ENCODE data around the gene DUSP16.

Gene DUSP16

GRCh38 chr12:12442548-12443071 lies 120.1 kb downstream of the DUSP16 start:
- DNase-seq (ENCODE audit: low spot score) = no peak

DNA sequence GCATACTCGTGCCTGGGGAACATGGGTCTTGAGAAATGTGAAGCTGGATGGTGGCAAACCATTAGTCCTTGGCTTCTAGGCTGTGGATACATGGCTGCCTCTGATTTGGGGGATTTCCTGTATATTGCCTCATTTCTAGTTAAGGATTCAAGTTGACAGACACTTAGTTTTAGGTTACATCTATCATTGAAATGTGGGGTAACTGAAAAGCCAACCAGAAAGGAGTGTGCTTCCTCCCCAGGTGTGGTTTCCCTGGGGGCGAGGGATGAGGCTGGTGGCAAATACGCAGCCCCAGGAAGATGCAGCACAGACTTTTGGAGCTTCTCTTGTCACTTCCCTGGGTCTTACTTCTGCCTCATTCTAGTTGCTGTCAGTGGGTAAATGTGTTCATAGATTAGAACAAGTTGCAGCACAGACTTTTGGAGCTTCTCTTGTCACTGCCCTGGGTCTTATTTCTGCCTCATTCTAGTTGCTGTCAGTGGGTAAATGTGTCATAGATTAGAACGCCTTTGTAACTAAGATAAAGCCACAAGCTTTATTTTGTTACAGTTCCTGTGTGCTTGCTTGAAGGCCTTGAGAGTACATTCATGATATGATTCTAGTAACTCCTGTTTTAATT lies 120.7 kb downstream of the DUSP16 start:
- no peak for DNase-seq (ENCODE audit: low spot score)

GRCh38 chr12:12441429-12441807 lies 121.2 kb downstream of the DUSP16 start:
- no peak for DNase-seq (ENCODE audit: low spot score)

DNA sequence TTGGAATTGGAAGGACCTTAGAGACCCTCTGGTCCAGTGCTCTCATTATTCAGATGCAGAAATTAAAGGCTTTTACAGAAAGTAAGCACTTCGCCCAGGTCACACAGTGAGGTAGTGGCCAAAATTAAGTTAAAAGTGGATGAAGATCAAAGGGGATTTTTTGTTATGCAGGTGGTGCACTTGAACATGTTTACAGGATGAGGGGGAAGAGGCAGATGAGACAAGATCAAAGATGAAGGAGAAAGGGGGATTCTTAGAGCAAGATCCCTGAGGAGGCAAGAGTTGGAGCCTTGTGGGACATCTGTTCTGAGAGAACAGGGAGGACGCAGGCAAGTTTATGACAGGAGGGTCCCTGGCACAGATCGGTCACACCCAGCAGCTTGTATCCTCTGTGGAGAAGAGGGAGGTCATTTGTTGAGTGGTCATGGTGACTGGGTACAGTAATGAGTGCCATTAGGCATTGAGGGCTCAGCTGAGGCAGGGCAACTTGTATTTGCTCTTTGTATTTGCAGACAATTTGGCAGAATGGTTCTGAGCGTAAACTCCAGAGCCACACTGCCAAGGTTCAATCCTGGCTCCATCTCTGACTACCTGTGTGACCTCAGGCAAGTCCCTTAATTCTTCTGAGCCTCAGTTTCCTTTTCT lies 121.8 kb downstream of the DUSP16 start:
- DNase-seq (ENCODE audit: low spot score) = no peak

GRCh38 chr12:12439636-12440035 lies 123.0 kb downstream of the DUSP16 start:
- no peak for DNase-seq (ENCODE audit: low spot score)

DNA sequence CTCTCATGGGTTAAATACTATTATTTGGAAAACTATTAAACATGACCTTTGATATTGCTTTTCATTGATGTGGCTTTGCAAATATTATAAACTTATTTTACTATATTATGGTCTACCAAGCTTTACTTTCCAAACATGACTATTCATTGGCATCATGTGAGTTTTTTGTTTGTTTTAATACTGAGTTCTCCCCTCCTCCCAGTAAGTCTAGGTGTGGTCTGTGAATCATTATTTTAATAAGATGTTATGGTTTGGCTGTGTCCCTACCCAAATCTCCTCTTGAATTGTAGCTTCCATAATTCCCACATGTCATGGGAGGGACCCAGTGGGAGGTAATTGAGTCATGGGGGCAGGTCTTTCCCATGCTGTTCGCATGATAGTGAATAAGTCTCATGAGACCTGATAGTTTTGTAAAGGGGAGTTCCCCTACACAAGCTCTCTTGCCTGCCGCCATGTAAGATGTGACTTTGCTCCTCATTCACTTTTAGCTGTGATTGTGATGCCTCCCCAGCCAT lies 125.8 kb downstream of the DUSP16 start:
- no peak for DNase-seq (ENCODE audit: low spot score)

DNA sequence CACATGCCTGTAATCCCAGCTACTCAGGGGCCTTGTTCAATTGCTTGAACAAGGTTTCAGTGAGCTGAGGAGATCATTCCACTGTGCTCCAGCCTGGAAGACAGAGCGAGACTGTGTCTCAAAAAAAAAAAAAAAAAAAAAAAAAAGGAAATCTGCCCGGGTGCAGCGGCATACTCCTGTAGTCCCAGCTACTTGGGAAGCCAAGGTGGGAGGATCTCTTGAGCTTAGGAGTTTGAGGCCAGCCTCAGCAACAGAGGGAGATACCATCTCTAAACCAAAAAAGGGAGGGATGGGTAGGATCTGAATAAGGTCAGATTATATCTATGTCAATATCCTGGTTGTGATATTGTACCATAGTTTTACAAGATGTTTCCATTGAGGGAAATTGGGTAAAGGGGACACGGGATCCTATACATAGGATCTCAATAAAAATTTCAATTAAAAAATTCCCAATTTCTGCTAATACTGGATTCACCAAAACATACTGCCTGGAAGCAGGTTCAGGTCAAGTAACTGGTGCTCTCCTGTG lies 129.4 kb downstream of the DUSP16 start:
- DNase-seq (ENCODE audit: low spot score) = no peak

DNA sequence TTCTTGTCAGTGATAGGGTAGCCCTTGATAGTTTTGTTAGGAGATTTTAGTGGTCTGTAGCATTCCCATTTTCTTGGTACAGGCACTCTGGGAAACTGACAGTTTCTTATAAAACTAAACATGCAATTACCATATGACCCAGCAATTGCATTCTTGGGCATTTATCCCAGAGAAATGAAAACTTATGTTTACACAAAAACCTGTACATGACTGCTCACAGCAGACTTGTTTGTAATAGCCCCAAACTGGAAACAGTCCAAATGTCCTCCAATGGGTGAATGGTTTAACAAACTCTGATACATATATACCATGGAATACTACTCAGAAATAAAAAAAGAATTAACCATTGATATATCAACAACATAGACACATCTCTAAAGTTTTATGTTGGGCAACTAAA lies 130.3 kb downstream of the DUSP16 start:
- no peak for DNase-seq (ENCODE audit: low spot score)

- no peak for DNase-seq (ENCODE audit: low spot score)
Measured at GRCh38 chr12:12428961-12429657, 133.6 kb downstream of the DUSP16 start.

DNA sequence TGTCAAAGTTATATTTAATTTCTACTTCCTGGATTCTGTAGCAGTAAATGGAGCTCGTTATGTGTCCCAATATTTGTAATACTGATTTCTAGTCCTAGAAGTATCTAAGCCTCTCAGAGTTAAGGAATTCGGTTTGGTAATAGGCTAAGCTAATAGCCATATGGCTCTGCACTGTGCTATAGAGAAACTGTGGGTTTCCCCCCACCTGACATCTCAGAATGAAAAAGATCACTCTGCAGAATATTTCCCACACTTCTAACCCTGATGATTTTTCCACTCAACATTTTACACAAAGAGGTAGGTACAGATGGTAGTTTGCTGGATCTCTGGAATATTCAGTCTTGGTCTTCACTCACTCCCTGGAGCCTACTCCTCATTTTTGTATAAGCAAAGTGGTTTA lies 134.6 kb downstream of the DUSP16 start:
- DNase-seq (ENCODE audit: low spot score) = no peak

DNA sequence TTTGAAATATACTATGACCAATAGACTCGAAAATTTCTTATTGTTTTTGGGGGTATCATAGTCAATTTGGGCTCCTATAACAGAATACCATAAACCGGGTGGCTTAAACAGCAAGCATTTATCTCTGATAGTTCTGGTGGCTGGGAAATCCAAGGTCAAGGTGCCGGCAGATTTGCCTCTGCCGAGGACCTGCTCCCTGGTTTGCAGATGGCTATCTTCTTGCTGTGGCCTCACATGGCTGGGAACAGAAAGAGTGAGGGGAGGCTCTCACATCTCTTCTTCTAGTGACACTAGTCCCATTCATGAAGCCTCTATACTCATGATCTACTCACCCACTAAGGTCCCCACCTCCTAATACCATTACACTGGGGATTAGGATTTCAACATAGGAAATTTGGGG lies 135.1 kb downstream of the DUSP16 start:
- no peak for DNase-seq (ENCODE audit: low spot score)

GRCh38 chr12:12425616-12426015 lies 137.0 kb downstream of the DUSP16 start:
- DNase-seq (ENCODE audit: low spot score) = no peak

- no peak for DNase-seq (ENCODE audit: low spot score)
Measured at GRCh38 chr12:12425001-12425400, 137.7 kb downstream of the DUSP16 start.

Measured in pons (tissue), 1 donor.